GM08714 (cell line): ENCODE measurements around the gene PBRM1.
"Not testable (repeated sequence)": the region's sequence is repeated elsewhere in the genome, so short reads cannot be mapped to it uniquely, and the experiment has no call there.

ENCODE experiments used
- H3K4me3 ChIP-seq: fragments of 200-500 bp; sonication (Bioruptor generic); 2 replicates; pipeline ENCODE4 v1.5.1; 2014; ENCODE audit warnings: mild to moderate bottlenecking, low read length, inconsistent platforms
- ZNF274 ChIP-seq: IDR thresholded peaks from 2 replicates; pipeline ENCODE4 v1.6.1; 2012; ENCODE audit warnings: mild to moderate bottlenecking, low read depth, low read length

The PBRM1 gene

DNA sequence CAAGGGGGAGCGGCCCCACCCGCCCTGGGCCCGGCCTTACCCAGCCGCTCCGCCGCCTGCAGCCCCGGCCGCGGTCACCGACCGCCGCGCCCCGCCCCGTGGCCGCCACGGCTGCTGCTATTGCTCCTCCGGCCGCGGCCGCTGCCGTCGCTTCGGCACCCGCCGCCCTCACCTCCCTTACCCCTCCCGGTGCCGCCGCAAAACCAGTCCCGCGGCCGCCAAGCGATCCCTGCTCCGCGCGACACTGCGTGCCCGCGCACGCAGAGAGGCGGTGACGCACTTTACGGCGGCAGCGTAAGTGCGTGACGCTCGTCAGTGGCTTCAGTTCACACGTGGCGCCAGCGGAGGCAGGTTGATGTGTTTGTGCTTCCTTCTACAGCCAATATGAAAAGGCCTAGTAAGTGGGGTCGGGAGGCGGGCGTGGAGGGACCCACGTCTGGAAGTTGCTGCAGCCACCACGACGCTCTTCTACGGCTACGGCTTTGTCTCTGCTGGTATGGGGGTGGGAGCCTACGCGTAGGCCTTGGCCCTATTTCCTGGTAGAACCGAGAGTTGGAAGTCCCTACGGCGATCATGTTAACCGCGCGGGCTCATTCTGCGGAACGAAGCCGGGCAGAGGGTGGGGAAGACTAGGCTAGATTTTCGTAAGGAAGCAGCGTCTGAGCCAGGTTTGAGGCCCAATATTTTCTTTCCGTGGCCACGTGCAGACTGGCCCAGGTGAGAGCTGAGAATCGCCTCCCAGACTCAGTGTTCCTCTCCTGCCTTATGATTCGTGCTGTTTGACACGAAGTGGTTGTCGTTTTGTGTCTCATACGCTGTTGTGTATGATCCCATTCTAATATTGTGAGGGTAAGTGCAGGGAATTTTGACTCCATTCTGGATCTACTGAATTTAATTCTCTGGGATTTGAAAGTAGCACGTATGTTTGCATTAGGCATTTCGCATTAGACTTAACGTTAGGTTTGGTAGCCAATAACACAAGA, at the start of gene PBRM1, which contains the start of gene GNL3:
TSS of gene PBRM1 (minus strand) at position 205 of the 983 bp plus-strand sequence.
TSS of gene GNL3 (plus strand) at position 324 of the 983 bp plus-strand sequence. CDS start at position 385, 61 bp downstream.
- TF ChIP-seq ZNF274, result no peak
- peak within 1 kb of the TSS; percentile 98 for H3K4me3 ChIP-seq

DNA sequence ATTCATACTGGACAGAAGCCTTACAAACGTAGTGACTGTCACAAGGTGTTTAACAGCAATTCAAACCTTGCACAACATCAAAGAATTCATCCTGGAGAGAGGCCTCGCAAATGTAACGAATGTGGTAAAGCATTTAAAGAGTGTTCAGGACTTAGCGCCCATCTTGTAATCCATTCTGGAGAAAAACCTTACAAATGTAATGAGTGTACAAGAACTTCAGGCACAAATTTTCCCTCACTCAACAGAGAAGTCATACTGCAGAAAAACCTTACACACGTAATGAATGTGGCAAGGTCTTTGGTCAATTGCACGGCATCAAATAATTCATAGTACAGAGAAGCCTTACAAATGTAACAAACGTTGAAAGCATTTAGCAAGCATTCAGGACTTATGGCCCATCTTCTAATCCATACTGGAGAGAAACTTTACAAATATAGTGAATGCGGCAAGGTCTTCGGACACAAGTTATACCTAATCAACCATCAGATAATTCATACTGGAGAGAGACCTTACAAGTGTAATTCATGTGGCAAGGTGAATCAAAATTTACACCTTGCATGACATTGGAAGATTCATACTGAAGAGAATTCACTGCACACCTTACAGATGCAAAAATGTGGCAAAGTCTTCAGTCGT, 47.7 kb upstream of the PBRM1 start:
- TF ChIP-seq ZNF274, result peak; percentile 64
- no peak overlapping the region for H3K4me3 ChIP-seq

DNA sequence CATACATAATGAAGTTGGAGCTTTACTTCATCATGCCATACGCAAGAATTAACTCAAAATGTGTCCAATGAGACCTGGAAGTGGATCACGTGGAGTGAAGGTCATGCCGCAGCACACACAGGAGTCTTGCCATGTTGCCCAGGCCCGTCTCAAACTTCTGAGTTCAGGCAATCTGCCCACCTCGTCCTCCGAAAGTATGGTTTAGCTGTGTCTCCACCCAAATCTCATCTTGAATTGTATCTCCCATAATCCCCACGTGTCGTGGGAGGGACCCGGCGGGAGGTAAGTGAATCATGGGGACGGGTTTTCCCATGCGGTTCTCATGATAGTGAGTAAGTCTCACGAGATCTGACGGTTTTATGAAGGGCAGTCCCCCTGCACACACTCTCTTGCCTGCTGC, 45.9 kb upstream of the PBRM1 start:
- TF ChIP-seq ZNF274, result no peak
- H3K4me3 ChIP-seq, result no peak overlapping the region

DNA sequence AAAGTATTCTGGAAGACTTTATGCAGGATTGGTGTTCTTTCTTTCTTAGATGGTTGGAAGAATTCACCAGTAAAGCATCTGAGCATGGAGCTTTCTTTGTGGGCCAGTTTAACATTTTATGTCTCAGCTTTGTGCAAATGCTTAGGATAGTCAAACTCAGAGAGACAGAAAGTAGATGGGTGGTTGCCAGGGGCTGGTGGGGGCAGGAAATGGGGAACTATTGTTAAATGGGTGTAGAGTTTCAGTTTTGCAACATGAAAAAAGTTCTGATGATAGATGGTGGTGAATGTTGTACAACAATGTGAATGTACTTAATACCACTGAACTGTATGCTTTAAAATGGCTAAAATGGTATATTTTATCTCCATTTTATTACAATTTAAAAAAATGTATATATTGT, 45.0 kb upstream of the PBRM1 start:
- no peak for TF ChIP-seq ZNF274
- H3K4me3 ChIP-seq, result no peak overlapping the region

DNA sequence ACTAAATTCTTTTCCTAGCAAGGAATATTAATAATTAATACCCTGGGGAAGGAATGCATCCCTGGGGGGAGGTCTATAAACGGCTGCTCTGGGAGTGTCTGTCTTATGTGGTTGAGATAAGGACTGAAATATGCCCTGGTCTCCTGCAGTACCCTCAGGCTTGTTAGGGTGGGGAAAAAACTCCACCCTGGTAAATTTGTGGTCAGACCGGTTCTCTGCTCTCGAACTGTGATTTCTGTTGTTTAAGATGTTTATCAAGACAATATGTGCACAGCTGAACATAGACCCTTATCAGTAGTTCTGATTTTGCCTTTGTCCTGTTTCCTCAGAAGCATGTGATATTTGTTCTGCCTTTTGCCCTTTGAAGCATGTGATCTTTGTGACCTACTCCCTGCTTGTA, 43.0 kb upstream of the PBRM1 start:
- not testable (repeated sequence) for H3K4me3 ChIP-seq

DNA sequence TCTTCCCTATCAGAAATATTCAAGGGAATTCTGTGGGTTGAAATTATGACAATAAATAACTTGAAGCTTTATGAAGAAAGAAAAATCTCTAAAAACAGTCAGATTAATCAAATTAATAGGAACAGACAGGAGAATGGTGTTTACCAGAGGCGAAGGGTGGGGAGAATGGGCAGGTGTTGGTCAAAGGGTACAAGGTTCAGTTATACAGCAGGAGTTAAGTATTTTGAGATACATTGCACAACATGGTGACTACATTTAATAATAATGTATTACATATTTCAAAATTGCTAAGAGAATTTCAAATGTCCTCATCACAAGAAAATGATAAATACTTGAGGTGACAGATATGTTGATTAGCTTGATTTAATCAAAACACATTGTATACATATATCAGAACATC, 38.8 kb upstream of the PBRM1 start:
- no peak overlapping the region for H3K4me3 ChIP-seq
- TF ChIP-seq ZNF274, result no peak

DNA sequence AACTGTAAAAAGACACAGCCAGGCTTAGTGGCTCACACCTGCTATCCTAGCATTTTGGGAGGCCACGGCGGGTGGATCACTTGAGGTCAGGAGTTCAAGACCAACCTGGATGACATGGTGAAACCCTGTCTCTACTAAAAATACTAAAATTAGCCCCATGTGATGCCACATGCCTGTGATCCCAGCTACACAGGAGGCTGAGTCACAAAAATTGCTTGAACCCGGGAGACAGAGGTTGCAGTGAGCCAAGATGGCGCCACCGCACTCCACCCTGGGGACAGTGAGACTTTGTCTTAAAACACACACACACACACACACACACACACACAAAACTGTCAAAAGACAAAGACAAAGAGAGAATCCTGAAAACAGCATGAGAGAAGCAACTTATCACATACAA, 38.2 kb upstream of the PBRM1 start:
- no peak overlapping the region for H3K4me3 ChIP-seq
- TF ChIP-seq ZNF274, result no peak

DNA sequence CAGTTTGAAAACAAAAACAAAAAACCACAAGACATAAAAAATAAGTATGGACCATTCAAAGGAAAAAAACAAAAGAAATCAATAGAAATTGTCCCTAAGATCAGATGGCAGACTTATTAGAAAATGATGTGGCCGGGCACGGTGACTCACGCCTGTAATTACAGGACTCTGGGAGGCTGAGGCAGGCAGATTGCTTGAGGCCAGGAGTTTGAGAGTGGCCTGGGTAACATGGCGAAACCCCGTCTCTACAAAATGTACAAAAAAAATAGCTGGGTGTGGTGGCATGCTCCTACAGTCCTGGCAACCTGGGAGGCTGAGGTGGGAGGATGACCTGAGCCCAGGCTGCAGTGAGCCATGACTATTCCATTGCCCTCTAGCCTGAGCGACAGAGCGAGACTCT, 36.8 kb upstream of the PBRM1 start:
- no peak for TF ChIP-seq ZNF274
- no peak overlapping the region for H3K4me3 ChIP-seq

DNA sequence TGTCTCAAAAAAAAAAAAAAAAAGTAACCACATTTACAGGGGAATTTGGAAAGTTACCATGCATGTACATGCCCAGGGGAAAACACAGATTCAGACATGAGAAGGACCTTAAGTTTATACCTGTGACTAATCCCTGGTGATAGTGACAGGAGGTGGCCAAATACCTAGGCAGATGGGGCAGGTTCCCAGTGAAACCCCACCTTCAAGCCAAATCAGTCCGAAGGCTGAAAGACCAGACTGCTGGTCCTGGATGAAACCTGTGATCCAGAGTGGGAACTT, 36.0 kb upstream of the PBRM1 start:
- H3K4me3 ChIP-seq, result no peak overlapping the region
- TF ChIP-seq ZNF274, result no peak

DNA sequence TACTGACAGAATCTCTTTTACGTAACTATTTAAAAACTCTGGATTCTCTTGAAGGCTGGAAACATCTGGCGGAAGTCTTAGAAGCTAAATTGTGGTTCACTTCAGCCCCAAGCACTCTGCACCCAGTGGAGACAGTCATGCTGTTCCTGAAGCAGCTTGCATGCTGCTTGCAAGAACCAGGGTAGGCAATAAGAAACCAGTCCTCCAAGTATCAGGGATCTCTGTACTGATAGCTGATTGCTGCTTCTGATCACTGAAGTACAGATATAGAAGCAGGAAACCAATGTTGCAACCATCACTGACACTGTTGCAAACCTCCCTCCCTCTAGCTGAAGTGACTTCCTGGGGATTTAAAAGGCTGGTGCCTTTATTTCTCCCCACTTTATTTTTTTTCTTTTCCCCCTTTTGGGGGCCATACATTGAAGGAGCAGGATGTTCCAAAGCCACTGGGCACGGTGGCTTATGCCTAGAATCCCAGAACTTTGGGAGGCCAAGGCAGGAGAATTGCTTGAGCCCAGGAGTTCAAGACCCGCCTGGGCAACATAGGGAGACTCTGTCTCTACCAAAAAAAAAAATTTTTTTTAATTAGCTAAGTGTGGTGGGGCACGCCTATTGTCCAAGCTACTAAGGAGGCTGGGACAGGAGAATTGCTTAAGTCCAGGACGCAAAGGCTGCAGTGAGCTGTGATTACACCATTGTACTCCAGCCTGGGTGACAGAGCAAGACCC, 35.5 kb upstream of the PBRM1 start:
- peak overlapping the region; percentile 6; the same call in 1 of the 2 replicates for H3K4me3 ChIP-seq
- TF ChIP-seq ZNF274, result no peak

DNA sequence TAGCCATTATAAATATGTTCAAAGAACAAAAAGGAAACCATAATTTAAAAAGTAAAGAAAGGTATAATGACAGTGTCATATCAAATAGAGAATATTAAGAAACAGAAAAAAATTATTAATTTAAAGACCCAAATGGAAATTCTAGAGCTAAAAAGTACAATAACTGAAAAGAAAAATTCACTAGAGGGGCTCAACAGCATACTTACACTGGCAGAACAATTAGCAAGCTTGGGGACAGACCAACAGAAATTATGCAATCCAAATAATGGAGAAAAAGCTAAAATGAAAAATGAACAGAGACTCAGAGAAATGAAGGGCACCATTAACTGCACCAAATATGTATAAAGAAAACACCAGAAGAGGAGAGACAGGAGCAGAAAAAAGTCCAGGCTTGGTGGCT, 33.9 kb upstream of the PBRM1 start:
- no peak for TF ChIP-seq ZNF274
- no peak overlapping the region for H3K4me3 ChIP-seq

DNA sequence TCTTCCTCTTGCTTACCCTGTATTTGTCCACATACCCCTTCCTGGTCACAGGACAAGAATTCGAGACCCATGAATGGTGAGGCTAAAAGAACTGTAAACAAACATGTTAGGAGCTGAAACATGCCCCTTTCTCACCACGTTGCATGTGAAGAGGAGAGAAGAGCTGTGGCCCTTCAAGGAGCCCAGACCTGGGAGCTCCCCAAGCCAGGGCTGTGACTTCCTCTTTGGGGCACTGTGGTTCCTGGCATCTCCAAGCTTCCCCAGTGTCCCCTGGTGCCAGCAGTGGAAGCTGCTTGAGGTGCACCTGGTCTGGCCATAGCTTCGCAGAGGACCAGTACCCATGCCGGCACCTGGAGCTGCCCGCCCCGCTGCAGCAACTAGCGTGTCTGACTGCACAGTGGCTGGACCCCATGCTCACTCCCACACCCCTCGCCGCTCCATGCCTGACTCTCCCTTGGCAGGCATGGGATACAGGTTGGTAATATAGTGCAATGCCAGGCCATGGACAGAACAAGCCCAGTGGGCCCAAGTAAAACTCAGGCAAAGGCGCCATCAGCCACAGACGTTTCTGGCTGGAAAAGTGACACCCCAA, 30.1 kb upstream of the PBRM1 start:
- no peak for TF ChIP-seq ZNF274
- no peak overlapping the region for H3K4me3 ChIP-seq

DNA sequence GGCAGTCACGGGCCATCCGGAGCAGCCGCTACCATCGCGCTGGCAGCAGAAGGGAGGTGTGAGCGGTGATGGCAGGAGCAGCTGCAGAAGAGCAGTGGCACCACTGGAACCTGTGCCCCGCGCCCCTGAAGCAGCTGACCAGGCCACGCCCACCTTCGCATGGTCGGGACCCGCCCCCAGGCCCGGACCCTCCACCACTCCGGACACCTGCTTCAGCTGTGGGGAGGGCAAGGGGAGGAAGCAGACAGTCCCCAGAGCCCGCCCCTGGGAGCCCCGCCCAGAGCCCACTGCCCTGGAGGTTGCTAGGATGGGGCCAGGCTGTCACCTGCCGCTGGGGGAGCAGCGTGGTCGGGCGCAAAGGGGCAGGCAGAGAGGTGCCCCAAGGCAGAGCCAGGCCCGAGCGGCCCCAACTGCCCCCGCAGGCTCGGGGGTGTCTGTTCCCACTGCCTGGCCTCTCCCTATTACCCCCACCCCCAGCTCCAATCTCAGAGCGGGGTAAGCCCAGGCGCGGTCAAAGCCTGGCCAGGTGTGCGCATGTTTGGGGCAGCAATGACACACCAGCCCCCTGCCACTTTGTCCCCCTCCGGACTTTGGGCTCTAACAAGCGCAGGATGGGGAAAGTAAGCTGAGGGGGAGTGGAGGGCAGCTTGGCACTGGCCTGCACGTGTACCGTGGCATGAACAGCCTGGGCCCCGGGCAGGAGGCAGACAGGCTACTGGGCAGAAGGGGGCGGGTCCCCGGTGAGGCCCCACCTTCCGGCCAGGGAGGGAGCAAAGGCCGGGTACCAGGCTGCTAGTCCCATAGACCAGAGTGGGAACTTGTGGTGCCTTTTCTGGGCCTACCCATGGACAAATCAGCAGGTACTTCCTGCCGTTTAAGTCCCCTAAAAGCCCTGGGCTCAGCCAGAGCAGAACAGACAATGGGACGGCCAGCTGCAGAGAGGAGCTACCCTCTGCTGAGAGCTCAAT, 28.9 kb upstream of the PBRM1 start:
- H3K4me3 ChIP-seq, result no peak overlapping the region
- no peak for TF ChIP-seq ZNF274
